Measurements from ENCODE around the gene DSG3.

Gene DSG3

GRCh38 chr18:31432316-31432715 is 15.2 kb upstream of the DSG3 start:
- no peak for DNase-seq (ENCODE audit: low read depth)

GRCh38 chr18:31436825-31437224 is 10.7 kb upstream of the DSG3 start:
- no peak for DNase-seq (ENCODE audit: low read depth)

GRCh38 chr18:31438402-31438801 is 9.1 kb upstream of the DSG3 start:
- no peak for DNase-seq (ENCODE audit: low read depth)

- DNase-seq (ENCODE audit: low read depth), result no peak
Measured at GRCh38 chr18:31439807-31440325, 7.7 kb upstream of the DSG3 start.

GRCh38 chr18:31440787-31441186 is 6.8 kb upstream of the DSG3 start:
- no peak for DNase-seq (ENCODE audit: low read depth)

GRCh38 chr18:31441493-31441892 is 6.0 kb upstream of the DSG3 start:
- DNase-seq (ENCODE audit: low read depth), result no peak

GRCh38 chr18:31444142-31444541 is 3.4 kb upstream of the DSG3 start:
- DNase-seq (ENCODE audit: low read depth), result no peak

GRCh38 chr18:31445908-31446307 is 1.6 kb upstream of the DSG3 start:
- no peak for DNase-seq (ENCODE audit: low read depth)

GRCh38 chr18:31446854-31447253 is 687 bp upstream of the DSG3 start:
- DNase-seq (ENCODE audit: low read depth), result no peak

- DNase-seq (ENCODE audit: low read depth), result no peak
Measured at GRCh38 chr18:31450409-31450808, 2.9 kb downstream of the DSG3 start.

GRCh38 chr18:31451625-31452024 is 4.1 kb downstream of the DSG3 start:
- DNase-seq (ENCODE audit: low read depth), result no peak

GRCh38 chr18:31454066-31454708 is 6.6 kb downstream of the DSG3 start:
- DNase-seq (ENCODE audit: low read depth), result no peak

GRCh38 chr18:31469629-31470028 is 22.1 kb downstream of the DSG3 start:
- no peak for DNase-seq (ENCODE audit: low read depth)

GRCh38 chr18:31478688-31479087 is 31.1 kb downstream of the DSG3 start:
- DNase-seq (ENCODE audit: low read depth), result no peak

GRCh38 chr18:31482051-31482450 is 34.5 kb downstream of the DSG3 start:
- DNase-seq (ENCODE audit: low read depth), result no peak

- DNase-seq (ENCODE audit: low read depth), result no peak
Measured at GRCh38 chr18:31483396-31483795, 35.9 kb downstream of the DSG3 start.

GRCh38 chr18:31484461-31484860 is 36.9 kb downstream of the DSG3 start:
- DNase-seq (ENCODE audit: low read depth), result no peak

- DNase-seq (ENCODE audit: low read depth), result no peak
Measured at GRCh38 chr18:31486165-31486564, 38.6 kb downstream of the DSG3 start.

- DNase-seq (ENCODE audit: low read depth), result no peak
Measured at GRCh38 chr18:31487246-31488015, 39.9 kb downstream of the DSG3 start.

- DNase-seq (ENCODE audit: low read depth), result no peak
Measured at GRCh38 chr18:31489311-31489710, 41.8 kb downstream of the DSG3 start.

GRCh38 chr18:31490387-31490786 is 42.8 kb downstream of the DSG3 start:
- no peak for DNase-seq (ENCODE audit: low read depth)

- no peak for DNase-seq (ENCODE audit: low read depth)
Measured at GRCh38 chr18:31490833-31491232, 43.3 kb downstream of the DSG3 start.

- no peak for DNase-seq (ENCODE audit: low read depth)
Measured at GRCh38 chr18:31491586-31491985, 44.0 kb downstream of the DSG3 start.

- no peak for DNase-seq (ENCODE audit: low read depth)
Measured at GRCh38 chr18:31492671-31493070, 45.1 kb downstream of the DSG3 start.
